OCI-LY3 (cell line): Measurements from ENCODE around the gene BRD1.

Experiments
- H2AFZ ChIP-seq: fragments of 200-600, 300-600 bp; shearing (Covaris generic); 2 replicates; pipeline ENCODE4 v1.6.0; 2014; ENCODE audit warnings: antibody characterized with exemption, low read depth, low read length
- H3K27ac ChIP-seq: fragments of 200-600, 300-600 bp; sonication (generic); 2 replicates; pipeline ENCODE4 v1.5.1; 2014; ENCODE audit warnings: mild to moderate bottlenecking, low read length, moderate library complexity, mixed read lengths
- H3K27me3 ChIP-seq: fragments of 200-600, 300-600 bp; sonication (generic); 2 replicates; pipeline ENCODE4 v1.6.1; 2014; ENCODE audit warnings: low read depth, low read length, mixed read lengths
- H3K36me3 ChIP-seq: fragments of 200-600, 300-600 bp; sonication (generic); replicated peaks from 2 replicates; pipeline ENCODE3; 2014; ENCODE audit warnings: low read depth, low read length, mixed read lengths
- H3K4me1 ChIP-seq: fragments of 300-600, 200-600 bp; sonication (generic); 2 replicates; pipeline ENCODE4 v1.6.1; 2014; ENCODE audit warnings: low read length, mixed read lengths
- H3K4me2 ChIP-seq: fragments of 200-600, 300-600 bp; sonication (generic); 2 replicates; pipeline ENCODE4 v1.6.1; 2014; ENCODE audit warnings: low read length, mixed read lengths
- H3K4me3 ChIP-seq: fragments of 300-600, 200-600 bp; sonication (generic); 2 replicates; pipeline ENCODE4 v1.5.1; 2014; ENCODE audit warnings: antibody characterized with exemption, mild to moderate bottlenecking, low read length, moderate library complexity
- H3K79me2 ChIP-seq: fragments of 300-600, 200-600 bp; shearing (Covaris generic); 2 replicates; pipeline ENCODE4 v1.6.1; 2014; ENCODE audit warnings: mild to moderate bottlenecking, low read length, mixed read lengths
- H3K9ac ChIP-seq: fragments of 300-600, 200-600 bp; shearing (Covaris generic); 2 replicates; pipeline ENCODE4 v1.6.0; 2014; ENCODE audit warnings: mild to moderate bottlenecking, low read length, moderate library complexity
- H3K9me3 ChIP-seq: fragments of 200-600, 300-600 bp; shearing (Covaris generic); 2 replicates; pipeline ENCODE4 v1.6.1; 2014; ENCODE audit warnings: low read length, mixed read lengths; ENCODE audit not compliant: insufficient read depth
- H4K20me1 ChIP-seq: fragments of 200-600, 300-600 bp; sonication (generic); 2 replicates; pipeline ENCODE4 v1.6.1; 2016; ENCODE audit warnings: low read length, mixed read lengths; ENCODE audit not compliant: insufficient read depth
- EZH2phosphoT487 ChIP-seq: fragments of 200-600 bp; shearing (Covaris generic); IDR thresholded peaks from 2 replicates; pipeline ENCODE4 v1.6.1; 2018; ENCODE audit warnings: antibody characterized with exemption, mixed run types, low read depth
- TF ChIP-seq, protein P1 (sequence below): fragments of 200-600, 300-600 bp; sonication (generic); IDR thresholded peaks from 2 replicates; pipeline ENCODE4 v1.5.1; 2014; ENCODE audit warnings: antibody characterized with exemption, low read length, low read depth

Gene BRD1

GRCh38 chr22:49767355-49768062 is 60.2 kb downstream of the BRD1 start:
- H3K4me2 ChIP-seq, result no peak overlapping the region

GRCh38 chr22:49765951-49766350 is 61.7 kb downstream of the BRD1 start:
- no peaks in the 10 kb centered on the region for H3K36me3 ChIP-seq
- H3K27ac ChIP-seq, result no peak overlapping the region
- no peaks in the 10 kb centered on the region for H3K9me3 ChIP-seq
- H2AFZ ChIP-seq, result no peak overlapping the region
- no peak overlapping the region for H3K4me2 ChIP-seq
- no peaks in the 10 kb centered on the region for H3K79me2 ChIP-seq
- H3K27me3 ChIP-seq, result no peaks in the 10 kb centered on the region
- TF ChIP-seq, protein P1, sequence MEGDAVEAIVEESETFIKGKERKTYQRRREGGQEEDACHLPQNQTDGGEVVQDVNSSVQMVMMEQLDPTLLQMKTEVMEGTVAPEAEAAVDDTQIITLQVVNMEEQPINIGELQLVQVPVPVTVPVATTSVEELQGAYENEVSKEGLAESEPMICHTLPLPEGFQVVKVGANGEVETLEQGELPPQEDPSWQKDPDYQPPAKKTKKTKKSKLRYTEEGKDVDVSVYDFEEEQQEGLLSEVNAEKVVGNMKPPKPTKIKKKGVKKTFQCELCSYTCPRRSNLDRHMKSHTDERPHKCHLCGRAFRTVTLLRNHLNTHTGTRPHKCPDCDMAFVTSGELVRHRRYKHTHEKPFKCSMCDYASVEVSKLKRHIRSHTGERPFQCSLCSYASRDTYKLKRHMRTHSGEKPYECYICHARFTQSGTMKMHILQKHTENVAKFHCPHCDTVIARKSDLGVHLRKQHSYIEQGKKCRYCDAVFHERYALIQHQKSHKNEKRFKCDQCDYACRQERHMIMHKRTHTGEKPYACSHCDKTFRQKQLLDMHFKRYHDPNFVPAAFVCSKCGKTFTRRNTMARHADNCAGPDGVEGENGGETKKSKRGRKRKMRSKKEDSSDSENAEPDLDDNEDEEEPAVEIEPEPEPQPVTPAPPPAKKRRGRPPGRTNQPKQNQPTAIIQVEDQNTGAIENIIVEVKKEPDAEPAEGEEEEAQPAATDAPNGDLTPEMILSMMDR, result no peak
- TF ChIP-seq EZH2phosphoT487, result no peak
- no peaks in the 10 kb centered on the region for H4K20me1 ChIP-seq
- H3K9ac ChIP-seq, result no peak overlapping the region
- H3K4me1 ChIP-seq, result peaks cover 12% of the 10 kb centered on the region
- no peak overlapping the region for H3K4me3 ChIP-seq

More at GRCh38 chr22:49767355-49768062, 60.2 kb downstream of the BRD1 start:
- Histone ChIP-seq H3K36me3 (no peaks in the 10 kb centered on the region), H3K79me2 (no peaks in the 10 kb centered on the region), H3K9me3 (no peaks in the 10 kb centered on the region), H3K4me3 (no peak overlapping the region), H2AFZ (no peak overlapping the region), H4K20me1 (no peaks in the 10 kb centered on the region), H3K27ac (no peak overlapping the region), H3K9ac (no peak overlapping the region), H3K27me3 (no peaks in the 10 kb centered on the region), H3K4me1 (no peaks in the 10 kb centered on the region)
- TF ChIP-seq, protein P1, result peak; percentile 71
- TF ChIP-seq EZH2phosphoT487, result no peak

GRCh38 chr22:49765091-49765771 is 62.4 kb downstream of the BRD1 start:
- Histone ChIP-seq H3K4me2 (no peak overlapping the region), H3K4me1 (peaks cover 20% of the 10 kb centered on the region), H3K36me3 (no peaks in the 10 kb centered on the region), H3K4me3 (no peak overlapping the region), H3K9me3 (no peaks in the 10 kb centered on the region), H2AFZ (no peak overlapping the region), H3K27ac (no peak overlapping the region), H3K9ac (no peak overlapping the region), H4K20me1 (no peaks in the 10 kb centered on the region), H3K79me2 (no peaks in the 10 kb centered on the region), H3K27me3 (no peaks in the 10 kb centered on the region)
- TF ChIP-seq, protein P1, result no peak
- no peak for TF ChIP-seq EZH2phosphoT487

GRCh38 chr22:49764127-49764581 is 63.5 kb downstream of the BRD1 start:
- Histone ChIP-seq H3K9me3 (no peaks in the 10 kb centered on the region), H3K79me2 (no peaks in the 10 kb centered on the region), H3K4me3 (no peak overlapping the region), H4K20me1 (no peaks in the 10 kb centered on the region), H3K4me1 (peaks cover 24% of the 10 kb centered on the region), H3K4me2 (no peak overlapping the region), H3K27me3 (no peaks in the 10 kb centered on the region), H3K36me3 (no peaks in the 10 kb centered on the region), H3K9ac (no peak overlapping the region), H3K27ac (no peak overlapping the region), H2AFZ (no peak overlapping the region)
- TF ChIP-seq, protein P1, result no peak
- no peak for TF ChIP-seq EZH2phosphoT487
